NT2/D1 (cell line): ENCODE data around the gene METTL15.

Source experiments
- DNase-seq: peaks from one replicate; pipeline ENCODE4 v3.0.0-alpha.2; 2011; ENCODE audit warnings: low read depth, low spot score
- H3K27me3 ChIP-seq: 2 replicates; pipeline ENCODE4 v1.6.0; 2011; ENCODE audit warnings: mild to moderate bottlenecking; ENCODE audit not compliant: insufficient read length, insufficient read depth
- H3K36me3 ChIP-seq: 2 replicates; pipeline ENCODE4 v1.6.1; 2011; ENCODE audit warnings: mild to moderate bottlenecking, low read length, mixed read lengths; ENCODE audit not compliant: insufficient read depth, insufficient read length
- H3K4me1 ChIP-seq: 2 replicates; pipeline ENCODE4 v1.5.1; 2011; ENCODE audit not compliant: insufficient read depth, insufficient read length
- H3K4me3 ChIP-seq: 2 replicates; pipeline ENCODE4 v1.5.1; 2011; ENCODE audit warnings: low read depth; ENCODE audit not compliant: insufficient read length
- H3K9ac ChIP-seq: 2 replicates; pipeline ENCODE4 v1.6.0; 2011; ENCODE audit warnings: low read depth; ENCODE audit not compliant: insufficient read length
- H3K9me3 ChIP-seq: 2 replicates; pipeline ENCODE4 v1.5.1; 2011; ENCODE audit warnings: mild to moderate bottlenecking, low read length; ENCODE audit not compliant: insufficient read depth
- SUZ12 ChIP-seq: IDR thresholded peaks from 2 replicates; pipeline ENCODE4 v1.6.1; 2011; ENCODE audit not compliant: insufficient read length, insufficient read depth; ENCODE audit errors: extremely low read depth
- YY1 ChIP-seq: IDR thresholded peaks from 2 replicates; pipeline ENCODE4 v1.6.1; 2011; ENCODE audit not compliant: insufficient read length, insufficient read depth
- ZNF274 ChIP-seq: IDR thresholded peaks from 2 replicates; pipeline ENCODE4 v1.6.1; 2011; ENCODE audit warnings: mild to moderate bottlenecking, low read depth, low read length

The METTL15 gene

DNA sequence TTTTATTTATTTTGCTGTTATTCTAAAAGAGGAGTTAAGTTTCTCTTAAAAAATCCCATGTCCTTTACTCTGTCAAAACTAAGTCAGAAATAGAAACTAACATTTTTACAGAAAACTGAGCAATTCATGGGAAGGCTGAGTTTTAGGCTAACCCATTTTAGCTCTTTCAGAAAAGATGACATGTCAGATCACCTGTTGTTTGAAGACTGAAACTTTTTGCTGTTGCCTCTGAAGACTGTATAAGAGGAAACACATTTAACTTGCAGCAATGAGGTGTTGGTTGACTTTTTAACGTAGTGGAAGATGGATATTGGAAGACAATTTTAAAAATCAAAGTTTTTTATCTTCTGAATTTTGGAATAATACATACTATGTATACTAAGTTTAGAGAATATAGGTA, 115.4 kb downstream of the METTL15 start:
- Histone ChIP-seq H3K4me1 (no peaks in the 10 kb centered on the region), H3K4me3 (no peak overlapping the region), H3K9ac (no peak overlapping the region), H3K9me3 (no peaks in the 10 kb centered on the region), H3K27me3 (no peaks in the 10 kb centered on the region), H3K36me3 (no peaks in the 10 kb centered on the region)
- TF ChIP-seq SUZ12, result no peak
- TF ChIP-seq YY1, result no peak
- TF ChIP-seq ZNF274, result no peak
- no peak for DNase-seq

DNA sequence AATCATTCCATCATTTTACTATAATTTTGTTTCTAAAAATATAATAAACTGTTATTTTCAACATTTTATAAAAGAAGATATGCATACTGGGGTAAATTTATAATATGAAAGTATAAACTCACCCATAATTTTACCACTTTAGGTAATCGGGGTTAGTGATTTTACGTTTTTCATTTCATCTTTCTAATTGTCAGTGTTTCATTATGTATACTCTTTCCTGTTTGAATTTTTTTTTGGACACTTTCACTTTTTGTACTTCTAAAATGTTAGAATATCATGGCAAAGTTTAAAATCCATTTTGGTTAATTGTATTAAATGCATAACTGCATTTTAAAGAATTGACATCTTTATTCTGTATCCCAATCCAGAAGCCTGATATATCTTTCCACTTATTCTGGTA, 115.8 kb downstream of the METTL15 start:
- no peak for DNase-seq
- no peaks in the 10 kb centered on the region for H3K4me1 ChIP-seq
- H3K4me3 ChIP-seq, result no peak overlapping the region
- no peaks in the 10 kb centered on the region for H3K36me3 ChIP-seq
- no peak overlapping the region for H3K9ac ChIP-seq
- no peaks in the 10 kb centered on the region for H3K27me3 ChIP-seq
- no peaks in the 10 kb centered on the region for H3K9me3 ChIP-seq
- TF ChIP-seq SUZ12 (no peak), ZNF274 (no peak), YY1 (no peak)

DNA sequence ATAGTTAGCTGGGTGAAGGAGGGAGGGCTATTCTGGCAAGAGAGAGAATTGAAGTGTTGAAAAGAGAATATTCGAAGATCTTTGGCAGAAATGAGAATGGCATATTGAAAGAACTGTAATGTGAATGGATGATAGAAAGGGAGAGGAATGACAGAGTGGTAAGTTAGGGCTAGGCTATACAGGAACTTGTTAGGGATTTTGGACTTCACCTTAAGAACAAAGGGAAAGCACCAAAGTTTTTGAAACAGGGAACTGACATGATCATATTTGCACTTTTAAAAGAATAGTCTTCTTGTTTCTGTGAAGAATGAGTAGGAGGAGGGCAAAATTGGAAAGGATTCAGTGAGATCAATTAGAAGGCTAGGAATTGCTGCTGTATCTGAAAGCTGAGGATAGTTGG, 119.3 kb downstream of the METTL15 start:
- TF ChIP-seq ZNF274 (no peak), SUZ12 (no peak), YY1 (no peak)
- Histone ChIP-seq H3K27me3 (no peaks in the 10 kb centered on the region), H3K9me3 (no peaks in the 10 kb centered on the region), H3K4me1 (no peaks in the 10 kb centered on the region), H3K36me3 (no peaks in the 10 kb centered on the region), H3K4me3 (no peak overlapping the region), H3K9ac (no peak overlapping the region)
- DNase-seq, result no peak

DNA sequence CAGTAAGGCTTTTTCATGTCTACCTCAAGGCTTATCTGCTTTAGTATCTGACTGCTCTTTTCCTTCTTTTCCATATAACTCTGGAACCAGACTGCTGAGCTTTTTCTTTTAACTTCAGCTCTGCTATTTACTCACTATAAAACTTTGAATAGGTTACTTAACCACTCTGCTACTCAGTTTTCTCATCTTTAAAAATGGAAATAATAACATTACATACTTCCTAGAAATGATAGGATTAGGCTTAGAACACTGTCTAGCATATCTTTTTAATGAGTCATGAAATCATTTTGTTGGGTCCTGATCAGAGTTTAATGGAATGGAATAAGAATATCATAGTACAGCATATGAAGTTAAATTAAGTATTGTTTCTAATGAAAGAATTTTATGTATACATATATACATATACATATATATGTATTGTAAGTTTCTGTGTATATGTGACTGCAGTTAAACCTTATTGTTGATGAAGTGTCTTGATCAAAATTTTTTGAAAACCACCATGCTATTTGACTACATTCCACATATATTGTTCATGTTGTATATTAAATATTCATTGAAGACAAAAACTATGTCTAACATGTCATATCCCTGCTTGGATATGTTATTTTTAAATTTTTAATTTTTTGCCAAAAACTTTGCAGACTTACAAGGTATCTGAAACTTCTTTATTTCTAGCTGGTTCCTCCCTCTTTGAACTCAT, 120.2 kb downstream of the METTL15 start:
- H3K4me1 ChIP-seq, result no peaks in the 10 kb centered on the region
- no peaks in the 10 kb centered on the region for H3K27me3 ChIP-seq
- H3K4me3 ChIP-seq, result no peak overlapping the region
- no peaks in the 10 kb centered on the region for H3K36me3 ChIP-seq
- no peaks in the 10 kb centered on the region for H3K9me3 ChIP-seq
- H3K9ac ChIP-seq, result no peak overlapping the region
- TF ChIP-seq SUZ12 (no peak), ZNF274 (no peak), YY1 (no peak)
- no peak for DNase-seq

DNA sequence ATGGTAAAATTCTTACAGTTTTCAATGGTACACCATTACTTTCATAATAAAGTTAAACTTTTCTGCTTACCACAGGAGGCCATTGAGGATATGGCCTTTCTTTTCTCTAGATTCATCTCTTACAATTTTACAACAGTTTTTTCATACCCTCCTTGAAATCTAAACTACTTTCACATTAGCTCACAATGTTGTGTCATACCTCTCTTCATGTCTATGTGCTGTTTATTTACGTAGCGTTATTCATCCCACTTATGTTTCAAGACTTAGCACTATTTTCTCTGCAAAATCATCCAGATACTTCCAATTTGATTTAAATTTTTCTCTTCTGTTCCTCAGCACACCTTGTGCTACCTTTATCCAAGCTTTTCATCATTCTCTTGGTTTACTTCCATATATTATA, 123.3 kb downstream of the METTL15 start:
- Histone ChIP-seq H3K4me3 (no peak overlapping the region), H3K27me3 (no peaks in the 10 kb centered on the region), H3K9ac (no peak overlapping the region), H3K9me3 (no peaks in the 10 kb centered on the region), H3K36me3 (no peaks in the 10 kb centered on the region), H3K4me1 (no peaks in the 10 kb centered on the region)
- TF ChIP-seq YY1 (no peak), SUZ12 (no peak), ZNF274 (no peak)
- DNase-seq, result no peak

DNA sequence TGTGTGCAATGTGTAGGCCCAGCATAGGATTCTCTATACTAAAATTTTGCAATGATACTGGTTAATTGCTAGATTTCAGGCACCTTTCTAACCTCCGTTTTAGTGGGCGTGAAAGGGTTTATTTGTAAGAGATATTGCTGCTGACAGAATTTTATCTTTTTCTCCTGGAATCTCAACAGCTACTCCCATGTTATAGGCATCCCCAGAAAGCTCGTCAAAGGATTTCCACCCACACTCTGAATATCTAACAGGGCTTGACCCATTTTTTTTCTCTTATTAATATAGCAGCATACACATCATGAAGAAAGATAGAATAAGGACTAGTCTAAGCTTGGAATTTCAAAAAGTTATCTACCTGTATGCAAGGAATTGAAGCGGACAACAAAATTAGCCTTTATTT, 124.5 kb downstream of the METTL15 start:
- TF ChIP-seq SUZ12, result no peak
- no peak for TF ChIP-seq YY1
- no peak for TF ChIP-seq ZNF274
- DNase-seq, result no peak
- Histone ChIP-seq H3K4me3 (no peak overlapping the region), H3K4me1 (no peaks in the 10 kb centered on the region), H3K9ac (no peak overlapping the region), H3K36me3 (no peaks in the 10 kb centered on the region), H3K27me3 (no peaks in the 10 kb centered on the region), H3K9me3 (no peaks in the 10 kb centered on the region)

DNA sequence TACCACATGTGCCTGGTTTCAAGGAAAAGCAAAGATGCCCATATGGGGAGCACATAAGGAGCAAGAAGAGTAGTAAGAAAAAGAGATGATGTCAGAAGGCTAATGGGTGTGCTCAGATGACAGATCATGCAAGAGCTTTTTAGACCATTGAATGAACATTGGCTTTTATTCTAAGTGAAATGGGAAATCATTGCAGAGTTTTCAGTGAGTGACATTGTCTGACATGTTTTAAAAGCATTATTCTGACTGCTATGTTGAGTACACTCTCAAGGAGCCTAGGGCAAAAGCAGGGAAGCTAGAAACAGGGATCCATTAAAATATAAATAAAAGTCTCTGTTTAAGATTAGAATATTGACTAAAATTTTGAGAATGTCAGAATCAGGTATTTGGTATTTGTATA, 133.6 kb downstream of the METTL15 start:
- DNase-seq, result no peak
- Histone ChIP-seq H3K9me3 (no peaks in the 10 kb centered on the region), H3K9ac (no peak overlapping the region), H3K27me3 (no peaks in the 10 kb centered on the region), H3K4me1 (no peaks in the 10 kb centered on the region), H3K4me3 (no peak overlapping the region), H3K36me3 (no peaks in the 10 kb centered on the region)
- no peak for TF ChIP-seq SUZ12
- TF ChIP-seq YY1, result no peak
- no peak for TF ChIP-seq ZNF274
